Right forelimb (tissue), 1 donor: ENCODE results near the gene NOL6.
"Not testable (repeated sequence)": the region's sequence is repeated elsewhere in the genome, so short reads cannot be mapped to it uniquely, and the experiment has no call there.

Experiments
- DNase-seq: peaks from one replicate; pipeline ENCODE4 v3.0.0-alpha.2; 2018

The NOL6 gene, protein sequence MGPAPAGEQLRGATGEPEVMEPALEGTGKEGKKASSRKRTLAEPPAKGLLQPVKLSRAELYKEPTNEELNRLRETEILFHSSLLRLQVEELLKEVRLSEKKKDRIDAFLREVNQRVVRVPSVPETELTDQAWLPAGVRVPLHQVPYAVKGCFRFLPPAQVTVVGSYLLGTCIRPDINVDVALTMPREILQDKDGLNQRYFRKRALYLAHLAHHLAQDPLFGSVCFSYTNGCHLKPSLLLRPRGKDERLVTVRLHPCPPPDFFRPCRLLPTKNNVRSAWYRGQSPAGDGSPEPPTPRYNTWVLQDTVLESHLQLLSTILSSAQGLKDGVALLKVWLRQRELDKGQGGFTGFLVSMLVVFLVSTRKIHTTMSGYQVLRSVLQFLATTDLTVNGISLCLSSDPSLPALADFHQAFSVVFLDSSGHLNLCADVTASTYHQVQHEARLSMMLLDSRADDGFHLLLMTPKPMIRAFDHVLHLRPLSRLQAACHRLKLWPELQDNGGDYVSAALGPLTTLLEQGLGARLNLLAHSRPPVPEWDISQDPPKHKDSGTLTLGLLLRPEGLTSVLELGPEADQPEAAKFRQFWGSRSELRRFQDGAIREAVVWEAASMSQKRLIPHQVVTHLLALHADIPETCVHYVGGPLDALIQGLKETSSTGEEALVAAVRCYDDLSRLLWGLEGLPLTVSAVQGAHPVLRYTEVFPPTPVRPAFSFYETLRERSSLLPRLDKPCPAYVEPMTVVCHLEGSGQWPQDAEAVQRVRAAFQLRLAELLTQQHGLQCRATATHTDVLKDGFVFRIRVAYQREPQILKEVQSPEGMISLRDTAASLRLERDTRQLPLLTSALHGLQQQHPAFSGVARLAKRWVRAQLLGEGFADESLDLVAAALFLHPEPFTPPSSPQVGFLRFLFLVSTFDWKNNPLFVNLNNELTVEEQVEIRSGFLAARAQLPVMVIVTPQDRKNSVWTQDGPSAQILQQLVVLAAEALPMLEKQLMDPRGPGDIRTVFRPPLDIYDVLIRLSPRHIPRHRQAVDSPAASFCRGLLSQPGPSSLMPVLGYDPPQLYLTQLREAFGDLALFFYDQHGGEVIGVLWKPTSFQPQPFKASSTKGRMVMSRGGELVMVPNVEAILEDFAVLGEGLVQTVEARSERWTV

DNA sequence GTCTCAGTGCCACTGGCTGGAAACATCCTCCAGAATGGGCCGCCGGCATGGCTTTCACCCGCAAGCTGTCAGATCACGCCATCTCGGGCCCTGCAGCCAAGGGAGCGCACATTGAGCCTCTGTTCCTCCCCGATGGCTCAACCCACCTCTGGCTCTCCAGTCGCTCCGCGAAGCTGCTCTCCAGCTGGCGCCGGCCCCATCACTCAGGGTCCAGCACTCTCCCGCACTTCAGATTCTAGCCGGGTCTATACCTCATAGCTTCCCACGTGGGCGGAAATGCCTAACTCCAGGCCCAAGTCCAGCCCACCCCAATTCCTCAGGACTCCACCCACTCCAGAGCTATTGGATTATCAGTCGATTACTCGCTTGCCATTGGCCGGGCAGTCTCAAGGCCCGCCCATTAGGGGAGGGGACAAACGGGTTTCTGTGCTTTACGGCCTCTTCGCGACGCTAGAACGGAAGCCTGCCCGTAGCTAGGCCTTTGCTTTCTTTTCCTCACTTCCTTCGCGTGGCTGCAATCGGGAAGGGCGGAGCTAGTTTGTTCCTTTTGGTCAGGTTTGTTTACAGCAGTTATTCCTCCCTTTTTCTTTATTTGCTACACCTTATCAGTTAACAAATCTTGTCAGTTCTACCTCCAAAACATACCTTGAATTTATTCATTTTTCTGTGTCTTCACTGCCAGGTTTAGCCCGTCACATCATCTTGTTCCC is at the start of gene NOL6:
Gene NOL6, minus strand, starts transcription at position 282 of the 710 bp plus-strand sequence. Its CDS starts 82 bp downstream, at position 200.
- DNase-seq = peak; percentile 99

DNA sequence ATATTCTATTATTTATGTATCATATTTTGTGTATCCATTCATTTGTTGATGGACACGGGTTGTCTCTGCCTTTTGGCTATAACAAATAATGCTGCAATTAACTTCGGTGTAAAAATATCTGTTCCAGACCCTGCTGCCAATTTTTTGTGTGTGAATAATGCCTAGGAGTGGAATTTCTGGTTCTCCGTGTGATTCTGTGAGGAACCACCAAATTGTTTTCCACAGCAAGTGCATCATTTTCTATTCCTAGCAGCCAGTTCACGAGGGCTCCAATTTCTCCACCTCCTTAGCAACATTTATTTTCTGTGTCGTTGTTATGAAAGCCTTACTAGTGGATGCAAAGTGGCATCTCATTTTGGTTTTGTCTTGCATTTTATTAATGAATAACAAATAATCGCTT is 48.1 kb upstream of the NOL6 start:
- DNase-seq = not testable (repeated sequence)

DNA sequence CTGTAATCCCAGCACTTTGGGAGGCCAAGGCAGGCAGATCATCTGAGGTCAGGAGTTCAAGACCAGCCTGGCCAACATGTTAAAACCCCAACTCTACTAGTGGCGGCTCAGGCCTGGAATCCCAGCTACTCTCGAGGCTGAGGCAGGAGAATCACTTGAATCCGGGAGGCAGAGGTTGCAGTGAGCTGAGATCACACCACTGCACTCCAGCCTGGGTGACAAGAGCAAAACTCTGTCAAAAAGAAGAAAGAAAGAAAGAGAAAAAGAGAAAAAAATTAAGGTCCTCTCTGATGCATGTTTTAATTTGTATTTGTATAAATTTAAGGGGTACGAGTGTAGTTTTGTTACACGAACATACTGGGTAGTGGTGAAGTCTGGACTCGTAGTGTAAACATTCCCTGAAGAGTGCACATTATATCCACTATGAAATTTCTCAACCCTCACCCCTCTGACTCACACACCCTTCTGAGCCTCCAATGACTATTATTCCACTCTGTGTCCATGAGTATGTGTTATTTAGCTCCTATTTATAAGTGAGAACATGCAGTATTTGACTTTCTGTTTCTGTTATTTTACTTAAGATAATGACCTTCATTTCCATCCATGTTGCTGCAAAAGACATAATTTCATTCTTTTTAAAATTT is 44.3 kb upstream of the NOL6 start:
- DNase-seq = not testable (repeated sequence)

DNA sequence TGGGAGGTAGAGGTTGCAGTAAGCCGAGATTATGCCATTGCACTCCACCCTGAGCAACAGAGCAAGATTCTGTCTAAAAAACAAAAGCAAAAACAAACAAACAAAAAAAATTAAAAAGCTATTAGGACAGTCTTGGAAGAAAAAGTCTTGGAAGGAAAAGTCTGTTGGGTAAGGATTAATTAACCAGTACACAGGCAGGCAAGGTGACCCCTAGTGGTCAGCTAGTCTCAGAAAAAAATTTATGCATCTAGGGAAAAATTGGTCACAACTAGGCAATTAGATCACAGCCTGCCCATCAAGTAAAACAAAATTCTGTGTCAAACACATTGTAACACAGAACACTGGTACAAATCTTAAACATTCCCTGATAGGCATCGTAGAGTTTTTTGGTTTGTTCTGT is 43.6 kb upstream of the NOL6 start:
- DNase-seq = no peak

DNA sequence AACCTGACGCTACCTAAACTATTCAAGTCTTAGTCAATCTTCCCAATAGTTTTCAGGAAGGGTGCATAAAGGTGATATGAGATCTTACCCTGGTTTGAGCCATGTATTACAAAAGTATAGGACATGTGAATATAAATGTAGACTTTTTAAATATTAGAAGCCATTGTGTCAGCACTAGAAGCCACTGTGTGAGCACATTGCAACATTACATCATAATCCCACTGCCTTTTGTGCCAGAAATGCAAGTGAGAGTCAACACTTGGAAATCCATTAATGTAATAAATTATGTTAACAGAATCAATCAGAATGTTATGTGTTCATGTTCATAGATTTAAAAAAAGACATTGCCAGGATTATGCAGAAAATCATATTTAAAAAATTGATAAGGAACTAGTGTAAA is 42.7 kb upstream of the NOL6 start:
- DNase-seq = not testable (repeated sequence)

DNA sequence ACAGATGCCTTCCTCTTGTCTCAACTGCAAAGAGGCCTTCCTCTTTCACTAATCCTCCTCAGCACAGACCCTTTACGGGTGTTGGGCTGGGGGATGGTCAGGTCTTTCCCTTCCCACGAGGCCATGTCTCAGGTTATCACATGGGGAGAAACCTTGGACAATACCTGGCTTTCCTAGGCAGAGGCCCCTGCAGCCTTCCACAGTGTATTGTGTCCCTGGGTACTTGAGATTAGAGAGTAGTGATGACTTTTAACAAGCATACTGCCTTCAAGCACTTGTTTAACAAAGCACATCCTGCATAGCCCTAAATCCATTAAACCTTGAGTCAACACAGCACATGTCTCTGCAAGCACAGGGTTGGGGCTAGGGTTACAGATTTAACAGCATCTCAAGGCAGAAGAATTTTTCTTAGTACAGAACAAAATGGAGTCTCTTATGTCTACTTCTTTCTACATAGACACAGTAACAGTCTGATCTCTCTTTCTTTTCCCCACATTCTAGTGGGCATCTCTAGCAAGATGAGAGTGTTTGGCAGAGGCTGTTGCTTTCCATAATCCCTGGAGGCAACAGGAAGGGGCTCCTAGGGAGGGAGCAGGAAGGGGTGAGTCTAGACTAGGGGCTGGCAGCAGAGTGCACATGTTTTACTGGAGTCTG is 41.7 kb upstream of the NOL6 start:
- DNase-seq = not testable (repeated sequence)

DNA sequence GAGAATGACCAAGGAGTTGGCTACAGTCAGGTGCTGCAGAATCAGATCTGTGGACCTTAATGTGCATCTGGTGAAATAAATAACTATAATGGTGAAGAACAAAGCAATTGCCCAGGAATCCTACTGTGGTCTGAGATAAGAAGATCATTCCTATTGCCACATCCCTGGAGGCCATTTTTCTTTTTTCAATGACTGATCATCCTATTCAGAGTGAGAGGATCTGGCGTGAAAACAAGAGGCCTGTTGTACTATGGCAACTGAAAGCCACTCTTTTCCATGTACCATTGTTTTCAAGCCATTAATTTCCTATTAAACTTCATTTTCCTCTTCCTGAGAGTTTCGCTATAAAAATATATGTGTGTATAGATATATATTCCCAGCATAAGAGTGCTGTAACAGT is 38.8 kb upstream of the NOL6 start:
- not testable (repeated sequence) for DNase-seq

DNA sequence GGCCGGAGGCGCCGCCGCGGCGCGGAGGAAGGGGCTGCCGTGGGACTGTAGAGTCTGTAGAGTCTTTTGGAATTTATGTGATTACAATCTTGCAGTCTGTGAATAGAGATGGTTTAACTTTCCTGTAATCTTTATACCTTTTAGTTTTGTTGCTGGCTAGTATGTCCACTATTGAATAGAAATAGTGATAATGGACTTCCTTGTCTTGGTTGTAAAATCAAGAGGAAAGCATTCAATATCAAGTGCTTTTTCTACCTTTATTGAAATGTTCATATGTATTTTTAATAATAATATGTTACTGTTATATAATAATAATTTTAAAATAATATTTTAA is 37.4 kb upstream of the NOL6 start:
- not testable (repeated sequence) for DNase-seq

DNA sequence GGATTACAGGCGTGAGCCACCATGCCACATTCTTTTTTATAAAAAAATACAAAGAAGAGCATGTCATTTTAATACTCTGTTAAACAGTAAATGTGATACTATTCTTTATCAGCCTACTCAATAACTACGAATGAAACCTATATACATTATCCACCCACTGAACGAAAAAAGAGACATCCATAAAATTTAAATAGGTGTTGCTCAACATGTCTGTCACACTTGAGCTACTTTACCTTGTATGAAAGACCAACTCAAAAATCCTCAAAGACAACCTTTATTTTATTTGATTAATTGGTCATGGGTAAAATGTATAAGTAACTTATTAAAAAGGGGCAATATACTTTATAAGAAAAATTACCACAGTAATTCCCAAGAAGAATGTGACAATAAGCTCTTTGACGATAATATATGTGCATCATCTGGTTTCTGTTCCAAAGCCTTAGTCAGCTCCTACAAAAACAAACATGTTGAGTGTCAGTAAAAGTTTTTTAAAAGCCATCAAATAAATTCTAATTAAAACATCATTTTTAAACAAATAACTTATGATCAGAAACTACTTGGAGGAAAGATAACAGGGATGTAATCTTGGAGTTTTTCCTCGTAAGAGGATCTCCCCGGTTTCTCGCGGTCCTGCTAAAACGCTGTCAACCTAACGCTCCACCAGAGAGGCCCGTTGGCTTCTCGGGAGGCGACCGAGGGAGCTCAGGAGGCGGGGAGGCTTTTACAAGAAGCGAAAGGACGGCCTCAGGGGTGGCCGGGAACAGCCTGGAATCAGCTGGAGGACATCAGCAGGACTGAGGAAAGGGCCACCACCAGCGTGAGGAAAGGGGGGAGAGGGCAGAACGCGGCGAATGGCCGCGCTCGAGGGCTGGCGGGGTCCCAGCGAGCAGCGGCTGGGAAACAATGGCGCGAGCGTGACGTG is 36.8 kb upstream of the NOL6 start:
- peak; percentile 87 for DNase-seq

DNA sequence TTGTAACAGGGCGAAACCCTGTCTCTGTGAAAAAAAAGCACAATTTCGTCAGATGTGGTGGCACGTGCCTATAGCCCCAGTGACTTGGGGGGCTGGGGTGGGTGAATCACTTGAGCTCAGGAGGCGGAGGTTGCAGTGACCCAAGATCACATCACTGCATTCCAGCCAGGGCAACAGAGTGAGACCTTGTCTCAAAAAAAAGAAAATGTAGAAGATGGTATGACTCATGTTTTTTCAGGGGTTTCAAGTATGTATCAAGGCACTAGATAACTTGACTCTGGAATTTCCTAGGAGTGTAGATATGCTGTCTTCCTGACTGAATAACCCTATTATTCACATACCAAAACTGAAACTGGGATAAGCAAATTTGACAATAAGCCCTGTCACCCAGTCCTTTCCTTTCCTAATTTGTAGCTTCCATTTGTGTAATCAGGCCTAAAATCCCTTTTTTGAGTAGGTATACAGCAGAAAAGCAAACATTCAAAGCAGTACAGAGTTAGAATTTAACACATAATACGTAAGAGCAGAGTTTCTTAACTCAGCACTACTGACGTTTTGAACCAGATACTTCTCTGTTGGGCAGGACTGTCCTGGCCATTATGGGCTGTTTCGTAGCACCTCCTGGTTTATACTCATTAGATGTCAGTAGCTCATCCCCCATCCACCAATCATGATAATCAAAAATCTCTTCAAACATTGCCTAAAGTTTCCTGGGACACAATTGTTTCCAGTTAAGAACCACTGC is 33.1 kb upstream of the NOL6 start:
- no peak for DNase-seq

DNA sequence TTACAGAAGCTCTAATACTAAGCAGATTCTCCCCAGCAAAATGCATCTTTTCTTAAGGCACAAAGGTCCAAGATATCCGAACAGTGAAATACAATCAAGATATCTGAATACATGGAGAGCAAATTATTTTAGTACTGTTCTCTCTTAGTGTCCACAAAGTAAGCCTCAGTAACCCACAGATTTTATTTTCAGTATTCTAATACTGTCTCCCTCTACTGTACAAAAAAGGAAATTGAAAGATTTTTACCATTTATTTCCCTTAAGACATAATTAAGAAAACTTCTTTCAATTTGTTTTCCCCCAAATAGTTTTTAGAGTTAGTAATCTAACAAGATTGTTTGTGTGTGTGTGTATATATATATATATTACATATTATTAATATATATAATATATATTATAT is 24.7 kb upstream of the NOL6 start:
- no peak for DNase-seq

DNA sequence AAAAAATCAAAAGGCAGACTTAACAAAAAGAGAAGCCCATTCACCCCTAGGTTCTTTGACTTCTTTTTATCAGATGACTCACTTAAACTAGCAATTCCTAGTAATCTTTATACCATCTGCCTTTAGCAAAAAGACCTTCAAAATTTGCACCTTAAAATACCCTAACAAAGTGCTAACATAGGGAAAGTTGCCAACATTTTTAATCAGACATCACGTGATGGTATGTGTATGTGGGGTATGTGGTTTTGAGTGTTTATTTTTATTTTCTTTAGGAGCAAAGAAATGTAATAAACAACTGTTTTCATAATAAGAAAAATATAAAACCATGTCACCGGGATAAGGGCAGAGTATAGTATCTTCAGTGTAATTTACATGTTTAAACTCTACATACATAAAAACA is 20.1 kb upstream of the NOL6 start:
- DNase-seq = not testable (repeated sequence)

DNA sequence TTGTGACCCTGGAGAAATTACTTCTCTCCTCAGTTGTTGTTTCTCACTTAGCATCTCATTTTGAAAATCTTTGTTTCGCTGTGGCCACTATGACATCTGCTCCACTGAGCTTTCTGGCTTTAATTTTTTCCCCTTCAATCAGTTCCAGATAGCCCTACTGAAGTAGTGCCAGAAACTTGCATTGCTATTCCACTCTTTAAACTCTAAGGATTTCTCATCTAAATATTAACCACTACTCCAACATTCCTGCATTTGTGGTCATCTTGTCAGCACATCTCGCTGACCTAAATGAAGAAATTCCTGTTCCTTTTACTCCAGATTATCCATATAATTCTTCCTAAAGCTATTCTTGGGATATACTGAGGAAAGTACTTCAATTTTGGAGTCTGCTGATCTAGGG is 15.3 kb upstream of the NOL6 start:
- no peak for DNase-seq

DNA sequence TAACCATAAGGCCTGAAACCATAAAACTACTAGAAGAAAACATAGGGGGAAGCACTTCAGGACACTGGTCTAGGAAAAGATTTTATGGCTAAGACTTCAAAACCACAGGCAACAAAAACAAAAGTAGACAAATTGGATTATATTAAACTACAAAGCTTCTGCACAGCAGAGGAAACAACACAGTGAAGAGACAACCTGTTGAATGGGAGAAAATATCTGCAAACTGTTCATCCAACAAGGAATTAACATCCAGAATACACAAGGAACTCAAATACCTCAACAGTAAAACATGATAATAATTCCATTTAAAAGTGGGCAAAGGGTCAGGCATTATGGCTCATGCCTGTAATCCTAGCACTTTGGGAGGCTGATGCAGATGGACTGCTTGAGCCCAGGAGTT is 11.6 kb upstream of the NOL6 start:
- not testable (repeated sequence) for DNase-seq

DNA sequence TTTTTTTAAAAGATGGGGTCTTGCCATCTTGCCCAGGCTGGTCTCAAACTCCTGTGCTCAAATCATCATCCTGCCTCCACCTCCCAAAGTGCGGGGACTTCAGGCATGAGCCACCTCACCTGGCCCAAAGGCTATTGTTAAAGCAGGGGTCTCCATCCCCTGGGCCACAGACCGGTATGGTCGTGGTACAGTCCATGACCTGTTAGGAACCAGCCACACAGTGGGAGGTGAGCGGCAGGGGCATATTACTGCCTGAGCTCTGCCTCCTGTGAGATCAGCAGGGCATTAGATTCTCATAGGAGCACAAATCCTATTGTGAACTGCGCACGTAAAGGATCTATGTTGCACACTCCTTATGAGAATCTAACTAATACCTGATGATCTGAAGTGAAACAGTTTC is 7.3 kb upstream of the NOL6 start:
- DNase-seq = no peak

DNA sequence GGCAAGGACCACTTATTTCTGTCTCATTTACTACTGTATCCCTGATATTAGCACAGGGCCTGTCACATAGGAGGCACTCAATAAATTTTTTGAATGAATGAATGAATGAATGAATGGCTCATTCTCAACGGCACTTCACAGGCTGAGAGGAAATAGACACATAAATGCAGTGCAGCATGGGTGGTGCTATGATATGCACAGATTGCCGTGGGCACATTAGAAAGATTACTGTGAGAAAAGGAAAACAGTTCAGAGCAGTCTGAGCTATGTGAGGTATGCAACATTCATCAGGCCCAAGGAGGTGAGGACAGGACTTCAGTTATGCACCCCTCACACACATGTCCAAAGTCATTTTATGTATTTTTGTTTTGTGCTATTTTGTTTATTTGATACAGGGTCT is 6.4 kb upstream of the NOL6 start:
- no peak for DNase-seq

DNA sequence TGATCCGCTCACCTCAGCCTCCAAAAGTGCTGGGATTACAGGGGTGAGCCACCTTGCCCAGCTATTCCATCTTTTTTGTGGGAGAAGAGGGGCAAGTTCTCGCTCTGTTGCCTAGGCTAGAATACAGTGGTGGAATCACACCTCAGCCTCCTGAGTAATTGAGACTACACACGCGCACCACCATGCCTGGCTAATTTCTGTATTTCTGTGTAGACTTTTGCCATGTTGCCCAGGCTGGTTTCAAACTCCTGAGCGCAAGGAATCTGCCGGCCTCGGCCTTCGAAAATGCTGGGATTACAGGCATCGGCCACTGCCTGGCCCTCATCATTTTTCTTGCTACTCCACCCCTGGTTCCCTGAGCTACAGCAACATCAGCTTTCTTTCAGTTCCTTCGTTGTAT is 2.8 kb upstream of the NOL6 start:
- no peak for DNase-seq

DNA sequence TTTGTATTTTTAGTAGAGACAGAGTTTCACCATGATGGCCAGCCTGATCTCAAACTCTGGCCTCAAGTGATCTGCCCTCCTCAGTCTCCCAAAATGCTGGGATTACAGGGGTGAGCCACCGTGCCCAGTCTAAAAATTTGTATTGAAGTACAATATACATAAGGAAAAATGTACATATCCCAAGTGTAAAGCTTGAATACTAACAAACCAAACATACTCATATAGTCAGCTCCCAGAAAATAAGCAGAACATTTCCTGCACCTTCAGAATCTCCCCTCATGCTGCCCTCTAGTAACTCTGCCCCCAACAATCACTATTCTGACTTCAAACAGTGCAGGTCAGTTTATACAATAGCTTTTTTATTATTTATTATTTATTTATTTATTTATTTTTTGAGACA is 1.6 kb upstream of the NOL6 start:
- DNase-seq = no peak

DNA sequence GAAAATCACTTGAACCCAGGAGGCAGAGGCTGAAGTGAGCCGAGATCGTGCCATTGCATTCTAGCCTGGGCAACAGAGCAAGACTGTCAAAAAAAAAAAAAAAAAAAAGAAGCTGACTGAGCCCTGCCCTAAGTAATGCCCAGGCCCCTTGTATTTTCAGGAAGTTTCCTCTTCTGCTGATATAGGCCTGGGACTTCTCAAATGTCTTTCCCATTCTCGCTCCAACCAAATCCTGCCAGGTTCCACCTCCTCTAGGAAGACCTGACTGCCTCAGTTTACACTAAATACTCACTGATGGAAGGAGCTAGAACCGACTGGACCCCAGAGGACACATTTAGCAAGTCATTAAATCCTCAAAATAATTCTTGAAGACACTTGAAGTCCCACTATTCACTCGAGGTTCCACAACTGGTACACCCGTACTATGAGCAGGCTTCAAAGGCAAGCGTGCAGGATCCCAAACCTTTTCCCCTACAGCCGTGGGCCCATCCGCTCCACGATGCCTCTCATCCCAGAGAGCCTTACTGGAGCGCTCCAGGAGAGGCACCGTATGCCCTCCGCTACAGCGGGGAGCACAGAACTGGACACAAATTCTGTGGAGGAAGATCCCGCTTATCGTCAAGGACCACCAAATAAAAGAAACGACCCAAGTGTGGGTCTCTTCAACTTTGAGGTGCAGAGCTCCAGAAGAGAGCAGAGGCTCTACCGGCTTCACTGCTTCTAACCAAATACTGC is 676 bp downstream of the NOL6 start:
- no peak for DNase-seq
